Esophagus squamous epithelium (tissue), 4 donors: ENCODE measurements around the gene JAZF1.

ENCODE experiments used
- CTCF ChIP-seq, 6 experiments: fragments of 450-650 bp in 4 of 6; fragments of 200-600 bp in 2 of 6; sonication (generic) in 2 of 6; IDR thresholded peaks; one replicate each; pipeline ENCODE4 v1.5.1; 2016 to 2019; ENCODE audit warnings: antibody characterized with exemption in 6 of 6, mild to moderate bottlenecking in 4 of 6, moderate library complexity in 4 of 6
- POLR2A ChIP-seq, 4 donors: fragments of 450-650 bp; IDR thresholded peaks; one replicate each; pipeline ENCODE4 v1.6.1; 2017; ENCODE audit warnings: antibody characterized with exemption in 4 of 4, mild to moderate bottlenecking in 4 of 4, moderate library complexity in 3 of 4

GRCh38 chr7:28165261-28165660 is 15.3 kb downstream of the JAZF1 start:
- TF ChIP-seq CTCF (IDR thresholded peaks at IDR 0.05), result no peak
- TF ChIP-seq POLR2A (IDR thresholded peaks at IDR 0.05), result no peak
